Measurements from ENCODE around the gene MSI2. TPM values are rescaled to one million over a fixed set of nuclear protein-coding genes. Genes with fewer than 3 reads are reported as not detected.

The MSI2 gene
- total RNA-seq, 4 donors from 2014 or later, result 60.7 to 101 (median 70.9) TPM

GRCh38 chr17:57441270-57441600 lies 184.9 kb downstream of the MSI2 start:
- H3K4me3 ChIP-seq (replicated peaks in 1 of 3), result no peak overlapping the region
- H3K4me1 ChIP-seq, result peaks cover 42 to 65% of the 10 kb centered on the region in 2 donors
- WGBS, 2 donors, result 19 to 32% methylated on average over 1 of the region's 1 CpG
- H3K27me3 ChIP-seq, result no peaks in the 10 kb centered on the region
- no peaks in the 10 kb centered on the region for H3K9me3 ChIP-seq
- no peaks in the 10 kb centered on the region for H3K36me3 ChIP-seq
- no peak for TF ChIP-seq POLR2A (IDR thresholded peaks at IDR 0.05)
- TF ChIP-seq, protein P1, sequence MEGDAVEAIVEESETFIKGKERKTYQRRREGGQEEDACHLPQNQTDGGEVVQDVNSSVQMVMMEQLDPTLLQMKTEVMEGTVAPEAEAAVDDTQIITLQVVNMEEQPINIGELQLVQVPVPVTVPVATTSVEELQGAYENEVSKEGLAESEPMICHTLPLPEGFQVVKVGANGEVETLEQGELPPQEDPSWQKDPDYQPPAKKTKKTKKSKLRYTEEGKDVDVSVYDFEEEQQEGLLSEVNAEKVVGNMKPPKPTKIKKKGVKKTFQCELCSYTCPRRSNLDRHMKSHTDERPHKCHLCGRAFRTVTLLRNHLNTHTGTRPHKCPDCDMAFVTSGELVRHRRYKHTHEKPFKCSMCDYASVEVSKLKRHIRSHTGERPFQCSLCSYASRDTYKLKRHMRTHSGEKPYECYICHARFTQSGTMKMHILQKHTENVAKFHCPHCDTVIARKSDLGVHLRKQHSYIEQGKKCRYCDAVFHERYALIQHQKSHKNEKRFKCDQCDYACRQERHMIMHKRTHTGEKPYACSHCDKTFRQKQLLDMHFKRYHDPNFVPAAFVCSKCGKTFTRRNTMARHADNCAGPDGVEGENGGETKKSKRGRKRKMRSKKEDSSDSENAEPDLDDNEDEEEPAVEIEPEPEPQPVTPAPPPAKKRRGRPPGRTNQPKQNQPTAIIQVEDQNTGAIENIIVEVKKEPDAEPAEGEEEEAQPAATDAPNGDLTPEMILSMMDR (IDR thresholded peaks at IDR 0.05), result no peak
- intact Hi-C loops (cut with DNase I), result no loop called here
- no peak for DNase-seq
- peak overlapping the region in 2 of 3 donors; percentile 26 to 47 for H3K27ac ChIP-seq

- TF ChIP-seq, protein P1 (IDR thresholded peaks at IDR 0.05), result no peak
- TF ChIP-seq POLR2A (IDR thresholded peaks at IDR 0.05), result no peak
- no peaks in the 10 kb centered on the region for H3K27me3 ChIP-seq
- no peak for DNase-seq
- 83 to 89% methylated on average over 9 of the region's 9 CpGs for WGBS, 2 donors
- intact Hi-C loops (cut with DNase I), result no loop called here
- H3K4me3 ChIP-seq (replicated peaks in 1 of 3), result no peak overlapping the region
- no peaks in the 10 kb centered on the region for H3K36me3 ChIP-seq
- H3K27ac ChIP-seq, result no peak overlapping the region
- peaks cover 30 to 54% of the 10 kb centered on the region in 2 donors for H3K4me1 ChIP-seq
- no peaks in the 10 kb centered on the region for H3K9me3 ChIP-seq
Observed at GRCh38 chr17:57442401-57442823, 186.1 kb downstream of the MSI2 start.

GRCh38 chr17:57442914-57443571 lies 186.7 kb downstream of the MSI2 start:
- intact Hi-C loops (cut with DNase I), result no loop called here
- TF ChIP-seq POLR2A (IDR thresholded peaks at IDR 0.05), result no peak
- TF ChIP-seq, protein P1 (IDR thresholded peaks at IDR 0.05), result no peak
- no peaks in the 10 kb centered on the region for H3K27me3 ChIP-seq
- WGBS, 2 donors, result 69 to 78% methylated on average over 15 to 16 of the region's 16 CpGs
- H3K27ac ChIP-seq, result peak overlapping the region in 1 of 3 donors; percentile 22
- no peaks in the 10 kb centered on the region for H3K36me3 ChIP-seq
- peak in 1 of 2 donors; percentile 30 for DNase-seq
- no peaks in the 10 kb centered on the region for H3K9me3 ChIP-seq
- peaks cover 25 to 50% of the 10 kb centered on the region in 2 donors for H3K4me1 ChIP-seq
- H3K4me3 ChIP-seq (replicated peaks in 1 of 3), result no peak overlapping the region

GRCh38 chr17:57443781-57444180 lies 187.5 kb downstream of the MSI2 start:
- Histone ChIP-seq H3K9me3 (no peaks in the 10 kb centered on the region), H3K4me1 (peaks cover 17 to 43% of the 10 kb centered on the region in 2 donors), H3K27ac (no peak overlapping the region), H3K36me3 (no peaks in the 10 kb centered on the region), H3K27me3 (no peaks in the 10 kb centered on the region), H3K4me3 (replicated peaks in 1 of 3) (no peak overlapping the region)
- 86 to 92% methylated on average over 5 of the region's 5 CpGs for WGBS, 2 donors
- no peak for DNase-seq
- intact Hi-C loops (cut with DNase I), result no loop called here
- no peak for TF ChIP-seq POLR2A (IDR thresholded peaks at IDR 0.05)
- TF ChIP-seq, protein P1 (IDR thresholded peaks at IDR 0.05), result no peak

DNA sequence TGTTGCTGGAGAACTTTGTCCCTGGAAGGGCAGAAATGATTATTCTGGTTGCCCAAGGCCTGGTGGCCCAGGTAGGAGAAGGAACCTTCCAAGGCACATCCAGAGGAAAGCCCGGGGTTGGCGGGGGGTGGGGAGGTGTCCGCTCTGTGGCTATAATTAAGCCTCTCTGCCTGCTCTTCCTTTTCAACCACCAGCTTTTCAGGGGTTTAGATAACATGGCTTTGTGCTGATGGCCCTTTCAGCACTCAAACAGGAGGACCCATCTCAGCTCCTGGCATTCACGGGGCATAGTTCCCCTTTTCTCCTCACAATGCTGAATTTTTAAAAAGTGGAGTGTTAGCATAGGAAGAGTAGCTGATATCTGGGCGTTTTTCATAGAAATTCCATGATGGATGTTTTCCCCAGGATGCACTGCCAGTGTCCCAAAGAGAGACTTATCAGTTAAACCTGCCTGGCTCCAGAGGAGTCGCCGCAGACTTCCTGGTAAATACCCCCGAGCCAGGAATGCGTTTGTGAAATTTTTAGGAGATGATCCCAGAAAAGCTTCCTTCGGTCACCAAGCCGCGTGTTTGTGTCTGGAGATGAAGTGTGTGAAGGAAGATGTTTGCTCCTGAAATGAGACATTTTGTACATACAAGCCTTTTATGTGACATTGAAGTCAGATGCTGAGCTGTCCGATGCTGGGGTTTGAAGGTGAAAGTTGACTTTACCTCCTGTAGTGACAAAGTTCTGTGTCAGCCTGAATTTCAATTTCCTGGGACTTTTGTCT lies 188.5 kb downstream of the MSI2 start:
- Histone ChIP-seq H3K36me3 (no peaks in the 10 kb centered on the region), H3K27me3 (no peaks in the 10 kb centered on the region), H3K27ac (no peak overlapping the region), H3K4me3 (replicated peaks in 1 of 3) (no peak overlapping the region), H3K9me3 (no peaks in the 10 kb centered on the region), H3K4me1 (peaks cover 9 to 40% of the 10 kb centered on the region in 2 donors)
- intact Hi-C loops (cut with DNase I), result no loop called here
- no peak for DNase-seq
- 80 to 87% methylated on average over 13 of the region's 13 CpGs for WGBS, 2 donors
- TF ChIP-seq, protein P1 (IDR thresholded peaks at IDR 0.05), result no peak
- TF ChIP-seq POLR2A (IDR thresholded peaks at IDR 0.05), result no peak

Data from thyroid gland (tissue), 4 donors.